Measurements from ENCODE around the gene SLC26A2.
A peak's percentile ranks its signal among the peaks of the same experiment; 100 is the strongest.

SLC26A2 gene

DNA sequence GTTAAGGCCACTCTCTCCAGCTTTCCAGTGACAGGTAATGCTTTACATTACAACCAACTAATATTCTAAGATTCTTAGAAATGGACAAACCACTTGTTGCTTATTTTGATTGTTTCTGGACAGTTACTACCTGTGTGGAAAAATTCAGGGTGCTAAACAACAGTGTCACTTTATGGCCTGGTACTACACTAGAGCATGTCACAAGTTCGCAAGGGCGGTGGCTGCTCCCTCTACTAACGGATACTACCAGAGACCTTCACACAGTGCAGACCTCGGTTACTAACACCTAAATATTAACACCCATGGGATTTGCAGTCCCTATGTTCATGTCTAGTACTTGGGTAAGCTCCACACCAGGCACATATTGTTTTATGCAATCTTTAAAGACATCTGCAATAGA lies 53.4 kb downstream of the SLC26A2 start:
- H4K91ac ChIP-seq (ENCODE audit: low read length), result no peak overlapping the region
- DNase-seq, result no peak
- H2AK5ac ChIP-seq (ENCODE audit: low read length, severe bottlenecking), result no peak overlapping the region
- H2BK12ac ChIP-seq (ENCODE audit: low read length in 2 of 2), result no peak overlapping the region
- H3K36me3 ChIP-seq (ENCODE audit: control insufficient read depth in 1 of 2, insufficient read depth in 2 of 2, low read depth in 1 of 2, low read length in 2 of 2), result peaks cover 33 to 85% of the 10 kb centered on the region in 2 experiments
- H2BK5ac ChIP-seq (ENCODE audit: low read depth, low read length, poor library complexity, severe bottlenecking), result no peak overlapping the region
- no peaks in the 10 kb centered on the region for H3K27me3 ChIP-seq (ENCODE audit: control insufficient read depth in 1 of 2, insufficient read depth in 1 of 2, low read length in 2 of 2)
- no peak overlapping the region for H3K23ac ChIP-seq (ENCODE audit: low read length in 2 of 2)
- H3K4ac ChIP-seq (ENCODE audit: low read depth in 1 of 2, low read length in 2 of 2), result no peak overlapping the region
- H3K9me3 ChIP-seq (ENCODE audit: control insufficient read depth, low read length), result peaks cover 18% of the 10 kb centered on the region
- H2BK15ac ChIP-seq (ENCODE audit: low read depth, poor library complexity, severe bottlenecking), result no peak overlapping the region
- 98% methylated on average over 4 of the region's 4 CpGs for WGBS
- no peak overlapping the region for H3K4me3 ChIP-seq (ENCODE audit: insufficient read depth in 1 of 2, low read depth in 1 of 2, low read length in 2 of 2)
- H2BK120ac ChIP-seq (ENCODE audit: low read depth, low read length), result no peak overlapping the region
- peaks cover 3% of the 10 kb centered on the region for H3K4me1 ChIP-seq (ENCODE audit: control insufficient read depth, insufficient read depth, low read depth, low read length)
- no peak overlapping the region for H2AFZ ChIP-seq (ENCODE audit: low read depth, low read length)
- H3K27ac ChIP-seq (ENCODE audit: low read length, poor library complexity, severe bottlenecking), result no peak overlapping the region
- no peak overlapping the region for H4K8ac ChIP-seq (ENCODE audit: low read length)
- H3K9ac ChIP-seq (ENCODE audit: low read length), result no peak overlapping the region
- H3K79me1 ChIP-seq (replicated peaks; ENCODE audit: low read length, poor library complexity, severe bottlenecking), result peaks cover 28% of the 10 kb centered on the region
- H3K4me2 ChIP-seq (ENCODE audit: low read length, poor library complexity, severe bottlenecking), result no peak overlapping the region
- H3K18ac ChIP-seq (ENCODE audit: low read depth in 1 of 2, low read length in 2 of 2), result no peak overlapping the region
- no peak overlapping the region for H3K14ac ChIP-seq (ENCODE audit: low read length in 2 of 2)

- Histone ChIP-seq H3K9ac (ENCODE audit: low read length) (no peak overlapping the region), H3K4ac (ENCODE audit: low read depth in 1 of 2, low read length in 2 of 2) (no peak overlapping the region), H3K9me3 (ENCODE audit: control insufficient read depth, low read length) (peaks cover 18% of the 10 kb centered on the region), H3K4me2 (ENCODE audit: low read length, poor library complexity, severe bottlenecking) (no peak overlapping the region), H4K8ac (ENCODE audit: low read length) (no peak overlapping the region), H3K36me3 (ENCODE audit: control insufficient read depth in 1 of 2, insufficient read depth in 2 of 2, low read depth in 1 of 2, low read length in 2 of 2) (peaks cover 33 to 85% of the 10 kb centered on the region in 2 experiments), H3K18ac (ENCODE audit: low read depth in 1 of 2, low read length in 2 of 2) (no peak overlapping the region), H3K23ac (ENCODE audit: low read length in 2 of 2) (no peak overlapping the region), H3K27ac (ENCODE audit: low read length, poor library complexity, severe bottlenecking) (no peak overlapping the region), H2BK12ac (ENCODE audit: low read length in 2 of 2) (no peak overlapping the region), H4K91ac (ENCODE audit: low read length) (no peak overlapping the region), H3K14ac (ENCODE audit: low read length in 2 of 2) (no peak overlapping the region), H3K27me3 (ENCODE audit: control insufficient read depth in 1 of 2, insufficient read depth in 1 of 2, low read length in 2 of 2) (no peaks in the 10 kb centered on the region), H2BK120ac (ENCODE audit: low read depth, low read length) (no peak overlapping the region), H2AK5ac (ENCODE audit: low read length, severe bottlenecking) (no peak overlapping the region), H3K4me1 (ENCODE audit: control insufficient read depth, insufficient read depth, low read depth, low read length) (peaks cover 3% of the 10 kb centered on the region), H2BK5ac (ENCODE audit: low read depth, low read length, poor library complexity, severe bottlenecking) (no peak overlapping the region), H3K79me1 (replicated peaks; ENCODE audit: low read length, poor library complexity, severe bottlenecking) (peaks cover 28% of the 10 kb centered on the region), H2BK15ac (ENCODE audit: low read depth, poor library complexity, severe bottlenecking) (no peak overlapping the region), H2AFZ (ENCODE audit: low read depth, low read length) (no peak overlapping the region), H3K4me3 (ENCODE audit: insufficient read depth in 1 of 2, low read depth in 1 of 2, low read length in 2 of 2) (no peak overlapping the region)
- no peak for DNase-seq
- 100% methylated on average over 3 of the region's 3 CpGs for WGBS
Measured at GRCh38 chr5:150014456-150014855, 53.9 kb downstream of the SLC26A2 start.

GRCh38 chr5:150015415-150015814 lies 54.9 kb downstream of the SLC26A2 start:
- H3K23ac ChIP-seq (ENCODE audit: low read length in 2 of 2), result no peak overlapping the region
- H3K27me3 ChIP-seq (ENCODE audit: control insufficient read depth in 1 of 2, insufficient read depth in 1 of 2, low read length in 2 of 2), result no peaks in the 10 kb centered on the region
- no peak overlapping the region for H3K4ac ChIP-seq (ENCODE audit: low read depth in 1 of 2, low read length in 2 of 2)
- H4K91ac ChIP-seq (ENCODE audit: low read length), result no peak overlapping the region
- peaks cover 1% of the 10 kb centered on the region for H3K4me1 ChIP-seq (ENCODE audit: control insufficient read depth, insufficient read depth, low read depth, low read length)
- H3K14ac ChIP-seq (ENCODE audit: low read length in 2 of 2), result no peak overlapping the region
- H3K4me2 ChIP-seq (ENCODE audit: low read length, poor library complexity, severe bottlenecking), result no peak overlapping the region
- H2AK5ac ChIP-seq (ENCODE audit: low read length, severe bottlenecking), result no peak overlapping the region
- H3K4me3 ChIP-seq (ENCODE audit: insufficient read depth in 1 of 2, low read depth in 1 of 2, low read length in 2 of 2), result peak overlapping the region in 1 of 2 experiments; percentile 17
- no peak overlapping the region for H2AFZ ChIP-seq (ENCODE audit: low read depth, low read length)
- no peak overlapping the region for H2BK15ac ChIP-seq (ENCODE audit: low read depth, poor library complexity, severe bottlenecking)
- H3K18ac ChIP-seq (ENCODE audit: low read depth in 1 of 2, low read length in 2 of 2), result no peak overlapping the region
- DNase-seq, result no peak
- H3K79me1 ChIP-seq (replicated peaks; ENCODE audit: low read length, poor library complexity, severe bottlenecking), result peaks cover 23% of the 10 kb centered on the region
- H2BK12ac ChIP-seq (ENCODE audit: low read length in 2 of 2), result no peak overlapping the region
- H2BK5ac ChIP-seq (ENCODE audit: low read depth, low read length, poor library complexity, severe bottlenecking), result no peak overlapping the region
- WGBS, result 100% methylated on average over 2 of the region's 3 CpGs
- no peak overlapping the region for H2BK120ac ChIP-seq (ENCODE audit: low read depth, low read length)
- no peak overlapping the region for H4K8ac ChIP-seq (ENCODE audit: low read length)
- H3K36me3 ChIP-seq (ENCODE audit: control insufficient read depth in 1 of 2, insufficient read depth in 2 of 2, low read depth in 1 of 2, low read length in 2 of 2), result peaks cover 28 to 85% of the 10 kb centered on the region in 2 experiments
- H3K9ac ChIP-seq (ENCODE audit: low read length), result no peak overlapping the region
- H3K9me3 ChIP-seq (ENCODE audit: control insufficient read depth, low read length), result peaks cover 18% of the 10 kb centered on the region
- no peak overlapping the region for H3K27ac ChIP-seq (ENCODE audit: low read length, poor library complexity, severe bottlenecking)

- H3K4me2 ChIP-seq (ENCODE audit: low read length, poor library complexity, severe bottlenecking), result no peak overlapping the region
- no peak overlapping the region for H3K4ac ChIP-seq (ENCODE audit: low read depth in 1 of 2, low read length in 2 of 2)
- no peak overlapping the region for H3K27ac ChIP-seq (ENCODE audit: low read length, poor library complexity, severe bottlenecking)
- H3K9me3 ChIP-seq (ENCODE audit: control insufficient read depth, low read length), result peaks cover 18% of the 10 kb centered on the region
- no peak overlapping the region for H3K14ac ChIP-seq (ENCODE audit: low read length in 2 of 2)
- peaks cover 23 to 86% of the 10 kb centered on the region in 2 experiments for H3K36me3 ChIP-seq (ENCODE audit: control insufficient read depth in 1 of 2, insufficient read depth in 2 of 2, low read depth in 1 of 2, low read length in 2 of 2)
- no peak overlapping the region for H2AFZ ChIP-seq (ENCODE audit: low read depth, low read length)
- H3K79me1 ChIP-seq (replicated peaks; ENCODE audit: low read length, poor library complexity, severe bottlenecking), result peaks cover 18% of the 10 kb centered on the region
- no peak overlapping the region for H2BK12ac ChIP-seq (ENCODE audit: low read length in 2 of 2)
- H3K23ac ChIP-seq (ENCODE audit: low read length in 2 of 2), result no peak overlapping the region
- H4K8ac ChIP-seq (ENCODE audit: low read length), result no peak overlapping the region
- H4K91ac ChIP-seq (ENCODE audit: low read length), result no peak overlapping the region
- H3K9ac ChIP-seq (ENCODE audit: low read length), result no peak overlapping the region
- peaks cover 3% of the 10 kb centered on the region for H3K4me1 ChIP-seq (ENCODE audit: control insufficient read depth, insufficient read depth, low read depth, low read length)
- no peak overlapping the region for H3K18ac ChIP-seq (ENCODE audit: low read depth in 1 of 2, low read length in 2 of 2)
- no peak overlapping the region for H2BK15ac ChIP-seq (ENCODE audit: low read depth, poor library complexity, severe bottlenecking)
- DNase-seq, result no peak
- H3K4me3 ChIP-seq (ENCODE audit: insufficient read depth in 1 of 2, low read depth in 1 of 2, low read length in 2 of 2), result no peak overlapping the region
- H3K27me3 ChIP-seq (ENCODE audit: control insufficient read depth in 1 of 2, insufficient read depth in 1 of 2, low read length in 2 of 2), result no peaks in the 10 kb centered on the region
- no peak overlapping the region for H2BK120ac ChIP-seq (ENCODE audit: low read depth, low read length)
- H2BK5ac ChIP-seq (ENCODE audit: low read depth, low read length, poor library complexity, severe bottlenecking), result no peak overlapping the region
- H2AK5ac ChIP-seq (ENCODE audit: low read length, severe bottlenecking), result no peak overlapping the region
Measured at GRCh38 chr5:150016537-150016936, 56.0 kb downstream of the SLC26A2 start.

Measured in mesenchymal stem cell (in vitro differentiated cells and primary cell).